HepG2 (cell line): ENCODE results near the gene PLEKHN1. TPM values are rescaled to one million over a fixed set of nuclear protein-coding genes. Genes with fewer than 3 reads are reported as not detected.
A peak's percentile ranks its signal among the peaks of the same experiment; 100 is the strongest.

Experiments used
- AGO1 ChIP-seq: fragments of 200-400 bp; formaldehyde crosslinking; IDR thresholded peaks from 2 replicates; pipeline ENCODE4 v1.6.1; 2017; ENCODE audit warnings: mild to moderate bottlenecking, low read depth, low read length, moderate library complexity; ENCODE audit not compliant: poor library complexity, severe bottlenecking
- ELF3 ChIP-seq: IDR thresholded peaks from 2 replicates; pipeline ENCODE4 v1.6.1; 2016; ENCODE audit warnings: missing genetic modification reagents, missing compliant biosample characterization
- ESRRA ChIP-seq: sonication (generic); formaldehyde crosslinking; IDR thresholded peaks from 2 replicates; pipeline ENCODE4 v1.5.1; 2020; ENCODE audit warnings: mild to moderate bottlenecking, low read depth, missing genetic modification reagents
- FOSL2 ChIP-seq: sonication (generic); formaldehyde crosslinking; IDR thresholded peaks from 2 replicates; pipeline ENCODE4 v1.4.0; 2020; ENCODE audit warnings: missing genetic modification reagents
- FOXP4 ChIP-seq: sonication (generic); formaldehyde crosslinking; IDR thresholded peaks from 2 replicates; pipeline ENCODE4 v1.4.0; 2020; ENCODE audit warnings: missing genetic modification reagents
- GLI4 ChIP-seq: sonication (generic); formaldehyde crosslinking; IDR thresholded peaks from 2 replicates; pipeline ENCODE4 v1.5.1; 2020; ENCODE audit warnings: missing genetic modification reagents, mild to moderate bottlenecking, moderate library complexity, borderline replicate concordance
- HDAC2 ChIP-seq: sonication (generic); formaldehyde crosslinking; IDR thresholded peaks from 2 replicates; pipeline ENCODE4 v1.4.0; 2020; ENCODE audit warnings: missing genetic modification reagents
- KAT7 ChIP-seq: IDR thresholded peaks from 2 replicates; pipeline ENCODE4 v1.6.1; 2018; ENCODE audit warnings: borderline replicate concordance, missing compliant biosample characterization
- PAX8 ChIP-seq: sonication (generic); formaldehyde crosslinking; IDR thresholded peaks from 2 replicates; pipeline ENCODE4 v1.8.0; 2022; ENCODE audit warnings: mild to moderate bottlenecking, missing genetic modification reagents, borderline replicate concordance
- RELA ChIP-seq: sonication (generic); formaldehyde crosslinking; IDR thresholded peaks from 2 replicates; pipeline ENCODE4 v1.4.0; 2020; ENCODE audit warnings: missing genetic modification reagents
- THAP11 ChIP-seq: IDR thresholded peaks from 2 replicates; pipeline ENCODE4 v1.6.1; 2016; ENCODE audit warnings: missing biosample characterization, missing genetic modification reagents
- THAP7 ChIP-seq: sonication (generic); formaldehyde crosslinking; IDR thresholded peaks from 2 replicates; pipeline ENCODE4 v1.8.1; 2023; ENCODE audit warnings: mild to moderate bottlenecking, missing genetic modification reagents
- ZNF280B ChIP-seq: sonication (generic); formaldehyde crosslinking; IDR thresholded peaks from 2 replicates; pipeline ENCODE4 v1.5.0; 2020; ENCODE audit warnings: missing genetic modification reagents, mild to moderate bottlenecking, borderline replicate concordance
- ZNF44 ChIP-seq: sonication (generic); formaldehyde crosslinking; IDR thresholded peaks from 2 replicates; pipeline ENCODE4 v1.5.1; 2020; ENCODE audit warnings: mild to moderate bottlenecking, missing genetic modification reagents
- ZNF598 ChIP-seq: sonication (generic); formaldehyde crosslinking; IDR thresholded peaks from 2 replicates; pipeline ENCODE4 v1.5.1; 2020; ENCODE audit warnings: mild to moderate bottlenecking, missing genetic modification reagents, borderline replicate concordance
- ZNF768 ChIP-seq: sonication (generic); formaldehyde crosslinking; IDR thresholded peaks from 2 replicates; pipeline ENCODE4 v1.4.0; 2020; ENCODE audit warnings: missing genetic modification reagents
- ZSCAN9 ChIP-seq: IDR thresholded peaks from 2 replicates; pipeline ENCODE4 v1.6.1; 2016; ENCODE audit warnings: borderline replicate concordance
- polyA plus RNA-seq, 8 experiments: library from polyadenylated mRNA; depleted of rRNA in 3 of 8; stranded (reverse) in 7 of 8; unstranded in 1 of 8; fragments of >200 nt; fragmentation: Illumina TruSeq in 4 of 8; extraction: Trizol in 4 of 8; gene quantifications; 2 replicates each; pipeline versions ENCODE4 v1.2.1 to v1.2.3, GENCODE V29; 2011 to 2016; ENCODE audit warnings: low read depth in 4 of 8, missing spikeins in 1 of 8, mixed read lengths in 1 of 8; ENCODE audit not compliant: insufficient read depth in 1 of 8
- total RNA-seq, 5 experiments: library from RNA; depleted of rRNA; stranded (reverse); fragments of >200 nt; fragmentation: Illumina TruSeq; extraction: Trizol; gene quantifications; 2 replicates each; pipeline ENCODE4 v1.2.3, GENCODE V29; 2016; ENCODE audit warnings: low read depth in 1 of 5
- TF ChIP-seq, protein P1 (sequence below): sonication (generic); formaldehyde crosslinking; IDR thresholded peaks from 2 replicates; pipeline ENCODE4 v1.5.1; 2020; ENCODE audit warnings: mild to moderate bottlenecking, moderate library complexity, missing genetic modification reagents
- TF ChIP-seq, protein P2 (sequence below): sonication (generic); formaldehyde crosslinking; IDR thresholded peaks from 2 replicates; pipeline ENCODE4 v1.4.0; 2020; ENCODE audit warnings: missing genetic modification reagents

The PLEKHN1 gene
- total and polyA plus RNA-seq, 2 of the 13 experiments (the other 11 are each of a cell fraction or from before 2014, with no cell fraction given) = 0.42 to 0.58 TPM

DNA sequence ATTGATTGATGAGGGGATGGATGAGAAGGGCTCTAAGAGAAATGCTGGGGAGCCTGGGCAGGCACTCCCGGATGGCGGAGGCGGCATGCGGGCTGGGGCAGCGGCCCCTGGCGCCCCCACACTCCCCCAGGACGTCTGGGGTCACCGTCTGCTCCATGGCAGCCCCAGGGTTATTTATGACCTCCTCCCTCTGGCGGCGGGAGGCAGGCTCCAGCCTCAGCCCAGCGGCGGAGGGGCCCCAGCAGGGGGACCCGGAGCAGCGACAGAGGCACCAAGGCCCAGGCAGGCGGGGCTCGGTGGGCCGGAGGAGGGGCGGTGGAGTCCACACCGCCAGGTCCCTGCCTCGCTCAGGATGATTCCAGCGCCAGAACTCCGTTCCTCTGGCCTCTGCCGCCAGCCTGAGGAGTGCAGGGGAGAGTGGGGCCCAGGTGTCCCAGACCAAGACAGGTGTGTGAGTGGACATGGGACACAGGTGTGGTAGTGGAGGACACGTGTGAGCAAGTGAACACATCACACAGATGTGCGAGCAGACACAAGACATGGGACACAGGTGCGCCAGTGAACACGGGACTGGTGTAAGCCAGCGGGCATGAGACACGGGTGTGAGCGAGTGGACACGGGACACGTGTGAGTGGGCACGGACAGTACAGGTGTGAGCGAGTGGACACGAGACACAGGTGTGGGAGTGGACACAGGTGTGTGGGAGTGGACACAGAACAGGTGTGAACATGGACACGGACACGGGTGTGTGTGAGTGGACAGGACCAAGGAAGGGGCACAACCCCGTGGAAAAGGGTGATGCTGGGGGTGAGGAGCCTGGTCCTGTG is 45.1 kb upstream of the PLEKHN1 start (continued):
- TF ChIP-seq, protein P1, sequence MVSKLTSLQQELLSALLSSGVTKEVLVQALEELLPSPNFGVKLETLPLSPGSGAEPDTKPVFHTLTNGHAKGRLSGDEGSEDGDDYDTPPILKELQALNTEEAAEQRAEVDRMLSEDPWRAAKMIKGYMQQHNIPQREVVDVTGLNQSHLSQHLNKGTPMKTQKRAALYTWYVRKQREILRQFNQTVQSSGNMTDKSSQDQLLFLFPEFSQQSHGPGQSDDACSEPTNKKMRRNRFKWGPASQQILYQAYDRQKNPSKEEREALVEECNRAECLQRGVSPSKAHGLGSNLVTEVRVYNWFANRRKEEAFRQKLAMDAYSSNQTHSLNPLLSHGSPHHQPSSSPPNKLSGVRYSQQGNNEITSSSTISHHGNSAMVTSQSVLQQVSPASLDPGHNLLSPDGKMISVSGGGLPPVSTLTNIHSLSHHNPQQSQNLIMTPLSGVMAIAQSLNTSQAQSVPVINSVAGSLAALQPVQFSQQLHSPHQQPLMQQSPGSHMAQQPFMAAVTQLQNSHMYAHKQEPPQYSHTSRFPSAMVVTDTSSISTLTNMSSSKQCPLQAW (CRISPR knock-in tag) = no peak; the same call in 1 of the 2 replicates
- TF ChIP-seq GLI4 (CRISPR knock-in tag) (no peak), FOSL2 (CRISPR knock-in tag) (peak; percentile 9; the same call in 1 of the 2 replicates), KAT7 (CRISPR knock-in tag) (no peak), THAP11 (CRISPR knock-in tag) (0 out of 2 replicates have a peak, but pooled peaks have one; percentile 21), ZSCAN9 (CRISPR knock-in tag) (no peak), ZNF768 (peak; percentile 70; the same call in 1 of the 2 replicates), PAX8 (no peak), ESRRA (CRISPR knock-in tag) (no peak), ZNF280B (CRISPR knock-in tag) (no peak), ZNF598 (no peak), AGO1 (no peak), ZNF44 (CRISPR knock-in tag) (no peak), THAP7 (CRISPR knock-in tag) (no peak), FOXP4 (CRISPR knock-in tag) (peak; percentile 42; the same call in 1 of the 2 replicates), ELF3 (no peak), HDAC2 (CRISPR knock-in tag) (0 out of 2 replicates have a peak, but pooled peaks have one; percentile 21), RELA (CRISPR knock-in tag) (no peak)
- TF ChIP-seq, protein P2, sequence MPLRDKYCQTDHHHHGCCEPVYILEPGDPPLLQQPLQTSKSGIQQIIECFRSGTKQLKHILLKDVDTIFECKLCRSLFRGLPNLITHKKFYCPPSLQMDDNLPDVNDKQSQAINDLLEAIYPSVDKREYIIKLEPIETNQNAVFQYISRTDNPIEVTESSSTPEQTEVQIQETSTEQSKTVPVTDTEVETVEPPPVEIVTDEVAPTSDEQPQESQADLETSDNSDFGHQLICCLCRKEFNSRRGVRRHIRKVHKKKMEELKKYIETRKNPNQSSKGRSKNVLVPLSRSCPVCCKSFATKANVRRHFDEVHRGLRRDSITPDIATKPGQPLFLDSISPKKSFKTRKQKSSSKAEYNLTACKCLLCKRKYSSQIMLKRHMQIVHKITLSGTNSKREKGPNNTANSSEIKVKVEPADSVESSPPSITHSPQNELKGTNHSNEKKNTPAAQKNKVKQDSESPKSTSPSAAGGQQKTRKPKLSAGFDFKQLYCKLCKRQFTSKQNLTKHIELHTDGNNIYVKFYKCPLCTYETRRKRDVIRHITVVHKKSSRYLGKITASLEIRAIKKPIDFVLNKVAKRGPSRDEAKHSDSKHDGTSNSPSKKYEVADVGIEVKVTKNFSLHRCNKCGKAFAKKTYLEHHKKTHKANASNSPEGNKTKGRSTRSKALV (CRISPR knock-in tag) = 0 out of 2 replicates have a peak, but pooled peaks have one; percentile 30
